ENCODE measurements around the gene GATA5. TPM values are rescaled to one million over a fixed set of nuclear protein-coding genes. Genes with fewer than 3 reads are reported as not detected.

The GATA5 gene
- total RNA-seq, 1 experiment from 2014 or later = 1.4 TPM

DNA sequence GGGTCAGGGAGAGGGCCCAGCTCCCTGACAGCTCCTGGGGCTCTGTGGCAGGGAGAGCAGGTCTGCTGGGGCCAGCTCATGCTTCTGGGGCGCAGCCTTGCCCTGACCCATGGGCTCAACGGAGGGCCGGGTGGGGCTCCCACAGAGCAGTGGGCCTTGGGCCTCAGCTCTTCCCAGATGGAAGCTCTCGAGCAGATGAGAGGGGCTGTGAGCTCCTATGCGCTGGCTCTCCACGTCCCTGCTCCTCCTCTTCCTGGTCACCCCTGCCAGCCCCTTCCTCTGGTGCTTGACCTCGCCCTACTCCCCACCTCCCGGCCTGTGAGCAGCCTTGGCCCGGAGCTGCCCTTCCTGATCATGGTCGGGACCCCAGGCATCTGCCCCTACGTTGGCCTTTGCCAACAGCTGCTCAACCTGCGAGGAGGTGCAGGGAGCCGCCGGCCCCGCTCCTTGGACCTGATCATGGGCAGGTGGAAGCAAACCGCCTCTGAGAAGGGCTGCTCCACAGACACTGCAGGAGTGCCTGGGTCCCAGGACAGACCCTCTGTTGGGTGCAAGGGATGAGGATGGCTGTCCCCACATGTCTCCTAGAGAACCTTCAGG lies 26.8 kb upstream of the GATA5 start (continued):
- TF ChIP-seq CREM (CRISPR knock-in tag; IDR thresholded peaks at IDR 0.05) (no peak), TCF7 (CRISPR knock-in tag; IDR thresholded peaks at IDR 0.05; ENCODE audit: low read depth) (no peak), NFYB (CRISPR knock-in tag; conservative IDR thresholded peaks at IDR 0.05; ENCODE audit: low read depth) (no peak)
- TF ChIP-seq, protein P1, sequence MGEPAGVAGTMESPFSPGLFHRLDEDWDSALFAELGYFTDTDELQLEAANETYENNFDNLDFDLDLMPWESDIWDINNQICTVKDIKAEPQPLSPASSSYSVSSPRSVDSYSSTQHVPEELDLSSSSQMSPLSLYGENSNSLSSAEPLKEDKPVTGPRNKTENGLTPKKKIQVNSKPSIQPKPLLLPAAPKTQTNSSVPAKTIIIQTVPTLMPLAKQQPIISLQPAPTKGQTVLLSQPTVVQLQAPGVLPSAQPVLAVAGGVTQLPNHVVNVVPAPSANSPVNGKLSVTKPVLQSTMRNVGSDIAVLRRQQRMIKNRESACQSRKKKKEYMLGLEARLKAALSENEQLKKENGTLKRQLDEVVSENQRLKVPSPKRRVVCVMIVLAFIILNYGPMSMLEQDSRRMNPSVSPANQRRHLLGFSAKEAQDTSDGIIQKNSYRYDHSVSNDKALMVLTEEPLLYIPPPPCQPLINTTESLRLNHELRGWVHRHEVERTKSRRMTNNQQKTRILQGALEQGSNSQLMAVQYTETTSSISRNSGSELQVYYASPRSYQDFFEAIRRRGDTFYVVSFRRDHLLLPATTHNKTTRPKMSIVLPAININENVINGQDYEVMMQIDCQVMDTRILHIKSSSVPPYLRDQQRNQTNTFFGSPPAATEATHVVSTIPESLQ (CRISPR knock-in tag; IDR thresholded peaks at IDR 0.05) = no peak

DNA sequence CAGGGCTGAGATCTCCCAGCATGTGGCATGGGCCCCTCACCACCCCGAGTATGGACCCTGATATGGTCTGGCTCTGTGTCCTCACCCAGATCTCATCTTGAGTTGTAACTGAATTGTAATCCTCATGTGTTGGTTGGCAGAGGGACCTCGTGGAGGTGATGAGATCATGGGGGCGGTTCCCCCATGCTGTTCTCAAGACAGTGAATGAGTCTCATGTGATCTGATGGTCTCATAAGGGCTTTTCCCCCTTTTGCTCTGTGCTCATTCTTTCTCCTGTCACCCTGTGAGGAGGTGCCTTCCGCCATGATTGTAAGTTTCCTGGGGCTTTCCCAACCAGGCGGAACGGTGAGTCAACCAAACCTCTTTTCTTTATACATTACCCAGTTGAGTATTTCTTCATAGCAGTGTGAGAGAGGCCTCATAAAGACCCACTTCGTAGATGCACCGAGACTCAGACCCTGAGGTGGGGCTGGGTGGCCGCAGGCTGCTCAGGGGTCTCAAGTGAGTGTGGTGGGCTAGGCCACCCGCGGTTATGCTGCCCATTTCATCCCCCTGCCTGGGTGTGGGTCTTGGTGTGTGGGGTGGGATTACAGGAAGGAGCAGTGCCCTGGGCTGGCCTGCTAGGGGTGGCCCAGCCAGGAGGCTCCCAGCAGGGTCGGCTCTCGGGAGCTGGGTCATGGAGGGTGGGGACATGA lies 26.2 kb upstream of the GATA5 start:
- no peaks in the 10 kb centered on the region for H3K36me3 Mint-ChIP-seq
- ChIA-PET CTCF (interaction anchor here (0.5 to 2.7 kb wide), 7 partner anchors 24 to 289 kb away, joined by 3 to 11 read pairs (median 3); no protein-coding TSS in a partner anchor), POLR2A (no interaction called here)
- peak overlapping the region; percentile 83 for H3K27ac Mint-ChIP-seq
- DNase-seq (ENCODE audit: low spot score) = no peak
- peaks cover 7% of the 10 kb centered on the region for H3K9me3 Mint-ChIP-seq
- ATAC-seq = no peak
- peaks cover 5% of the 10 kb centered on the region; the same call in 1 of the 2 replicates for H3K27me3 Mint-ChIP-seq (ENCODE audit: low read depth)
- H3K4me1 Mint-ChIP-seq = no peaks in the 10 kb centered on the region
- H3K4me3 Mint-ChIP-seq = no peak overlapping the region
- TF ChIP-seq, protein P2, sequence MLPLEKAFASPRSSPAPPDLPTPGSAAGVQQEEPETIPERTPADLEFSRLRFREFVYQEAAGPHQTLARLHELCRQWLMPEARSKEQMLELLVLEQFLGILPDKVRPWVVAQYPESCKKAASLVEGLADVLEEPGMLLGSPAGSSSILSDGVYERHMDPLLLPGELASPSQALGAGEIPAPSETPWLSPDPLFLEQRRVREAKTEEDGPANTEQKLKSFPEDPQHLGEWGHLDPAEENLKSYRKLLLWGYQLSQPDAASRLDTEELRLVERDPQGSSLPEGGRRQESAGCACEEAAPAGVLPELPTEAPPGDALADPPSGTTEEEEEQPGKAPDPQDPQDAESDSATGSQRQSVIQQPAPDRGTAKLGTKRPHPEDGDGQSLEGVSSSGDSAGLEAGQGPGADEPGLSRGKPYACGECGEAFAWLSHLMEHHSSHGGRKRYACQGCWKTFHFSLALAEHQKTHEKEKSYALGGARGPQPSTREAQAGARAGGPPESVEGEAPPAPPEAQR (CRISPR knock-in tag; IDR thresholded peaks at IDR 0.05) = no peak
- TF ChIP-seq HMGA2 (CRISPR knock-in tag; IDR thresholded peaks at IDR 0.05) = no peak
- no peak for TF ChIP-seq ZBTB21 (CRISPR knock-in tag; IDR thresholded peaks at IDR 0.05; ENCODE audit: borderline replicate concordance)
- TF ChIP-seq E2F4 (CRISPR knock-in tag; IDR thresholded peaks at IDR 0.05; ENCODE audit: borderline replicate concordance, low read depth) = no peak
- TF ChIP-seq, protein P3, sequence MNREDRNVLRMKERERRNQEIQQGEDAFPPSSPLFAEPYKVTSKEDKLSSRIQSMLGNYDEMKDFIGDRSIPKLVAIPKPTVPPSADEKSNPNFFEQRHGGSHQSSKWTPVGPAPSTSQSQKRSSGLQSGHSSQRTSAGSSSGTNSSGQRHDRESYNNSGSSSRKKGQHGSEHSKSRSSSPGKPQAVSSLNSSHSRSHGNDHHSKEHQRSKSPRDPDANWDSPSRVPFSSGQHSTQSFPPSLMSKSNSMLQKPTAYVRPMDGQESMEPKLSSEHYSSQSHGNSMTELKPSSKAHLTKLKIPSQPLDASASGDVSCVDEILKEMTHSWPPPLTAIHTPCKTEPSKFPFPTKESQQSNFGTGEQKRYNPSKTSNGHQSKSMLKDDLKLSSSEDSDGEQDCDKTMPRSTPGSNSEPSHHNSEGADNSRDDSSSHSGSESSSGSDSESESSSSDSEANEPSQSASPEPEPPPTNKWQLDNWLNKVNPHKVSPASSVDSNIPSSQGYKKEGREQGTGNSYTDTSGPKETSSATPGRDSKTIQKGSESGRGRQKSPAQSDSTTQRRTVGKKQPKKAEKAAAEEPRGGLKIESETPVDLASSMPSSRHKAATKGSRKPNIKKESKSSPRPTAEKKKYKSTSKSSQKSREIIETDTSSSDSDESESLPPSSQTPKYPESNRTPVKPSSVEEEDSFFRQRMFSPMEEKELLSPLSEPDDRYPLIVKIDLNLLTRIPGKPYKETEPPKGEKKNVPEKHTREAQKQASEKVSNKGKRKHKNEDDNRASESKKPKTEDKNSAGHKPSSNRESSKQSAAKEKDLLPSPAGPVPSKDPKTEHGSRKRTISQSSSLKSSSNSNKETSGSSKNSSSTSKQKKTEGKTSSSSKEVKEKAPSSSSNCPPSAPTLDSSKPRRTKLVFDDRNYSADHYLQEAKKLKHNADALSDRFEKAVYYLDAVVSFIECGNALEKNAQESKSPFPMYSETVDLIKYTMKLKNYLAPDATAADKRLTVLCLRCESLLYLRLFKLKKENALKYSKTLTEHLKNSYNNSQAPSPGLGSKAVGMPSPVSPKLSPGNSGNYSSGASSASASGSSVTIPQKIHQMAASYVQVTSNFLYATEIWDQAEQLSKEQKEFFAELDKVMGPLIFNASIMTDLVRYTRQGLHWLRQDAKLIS (CRISPR knock-in tag; IDR thresholded peaks at IDR 0.05; ENCODE audit: borderline replicate concordance) = no peak
- TF ChIP-seq MXD4 (CRISPR knock-in tag; IDR thresholded peaks at IDR 0.05; ENCODE audit: borderline replicate concordance) = no peak
- no peak for TF ChIP-seq ZNF671 (CRISPR knock-in tag; IDR thresholded peaks at IDR 0.05)
- TF ChIP-seq, protein P4, sequence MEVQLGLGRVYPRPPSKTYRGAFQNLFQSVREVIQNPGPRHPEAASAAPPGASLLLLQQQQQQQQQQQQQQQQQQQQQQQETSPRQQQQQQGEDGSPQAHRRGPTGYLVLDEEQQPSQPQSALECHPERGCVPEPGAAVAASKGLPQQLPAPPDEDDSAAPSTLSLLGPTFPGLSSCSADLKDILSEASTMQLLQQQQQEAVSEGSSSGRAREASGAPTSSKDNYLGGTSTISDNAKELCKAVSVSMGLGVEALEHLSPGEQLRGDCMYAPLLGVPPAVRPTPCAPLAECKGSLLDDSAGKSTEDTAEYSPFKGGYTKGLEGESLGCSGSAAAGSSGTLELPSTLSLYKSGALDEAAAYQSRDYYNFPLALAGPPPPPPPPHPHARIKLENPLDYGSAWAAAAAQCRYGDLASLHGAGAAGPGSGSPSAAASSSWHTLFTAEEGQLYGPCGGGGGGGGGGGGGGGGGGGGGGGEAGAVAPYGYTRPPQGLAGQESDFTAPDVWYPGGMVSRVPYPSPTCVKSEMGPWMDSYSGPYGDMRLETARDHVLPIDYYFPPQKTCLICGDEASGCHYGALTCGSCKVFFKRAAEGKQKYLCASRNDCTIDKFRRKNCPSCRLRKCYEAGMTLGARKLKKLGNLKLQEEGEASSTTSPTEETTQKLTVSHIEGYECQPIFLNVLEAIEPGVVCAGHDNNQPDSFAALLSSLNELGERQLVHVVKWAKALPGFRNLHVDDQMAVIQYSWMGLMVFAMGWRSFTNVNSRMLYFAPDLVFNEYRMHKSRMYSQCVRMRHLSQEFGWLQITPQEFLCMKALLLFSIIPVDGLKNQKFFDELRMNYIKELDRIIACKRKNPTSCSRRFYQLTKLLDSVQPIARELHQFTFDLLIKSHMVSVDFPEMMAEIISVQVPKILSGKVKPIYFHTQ (CRISPR knock-in tag; IDR thresholded peaks at IDR 0.05) = no peak
- no peak for TF ChIP-seq KAT7 (CRISPR knock-in tag; IDR thresholded peaks at IDR 0.05; ENCODE audit: borderline replicate concordance)
- no peak for TF ChIP-seq RORB (CRISPR knock-in tag; IDR thresholded peaks at IDR 0.05)
- no peak for TF ChIP-seq MYBL2 (CRISPR knock-in tag; IDR thresholded peaks at IDR 0.05)
- no peak for TF ChIP-seq ZNF263 (CRISPR knock-in tag; IDR thresholded peaks at IDR 0.05; ENCODE audit: low read depth)
- TF ChIP-seq SP1 (CRISPR knock-in tag; conservative IDR thresholded peaks at IDR 0.05) = no peak
- TF ChIP-seq, protein P5, sequence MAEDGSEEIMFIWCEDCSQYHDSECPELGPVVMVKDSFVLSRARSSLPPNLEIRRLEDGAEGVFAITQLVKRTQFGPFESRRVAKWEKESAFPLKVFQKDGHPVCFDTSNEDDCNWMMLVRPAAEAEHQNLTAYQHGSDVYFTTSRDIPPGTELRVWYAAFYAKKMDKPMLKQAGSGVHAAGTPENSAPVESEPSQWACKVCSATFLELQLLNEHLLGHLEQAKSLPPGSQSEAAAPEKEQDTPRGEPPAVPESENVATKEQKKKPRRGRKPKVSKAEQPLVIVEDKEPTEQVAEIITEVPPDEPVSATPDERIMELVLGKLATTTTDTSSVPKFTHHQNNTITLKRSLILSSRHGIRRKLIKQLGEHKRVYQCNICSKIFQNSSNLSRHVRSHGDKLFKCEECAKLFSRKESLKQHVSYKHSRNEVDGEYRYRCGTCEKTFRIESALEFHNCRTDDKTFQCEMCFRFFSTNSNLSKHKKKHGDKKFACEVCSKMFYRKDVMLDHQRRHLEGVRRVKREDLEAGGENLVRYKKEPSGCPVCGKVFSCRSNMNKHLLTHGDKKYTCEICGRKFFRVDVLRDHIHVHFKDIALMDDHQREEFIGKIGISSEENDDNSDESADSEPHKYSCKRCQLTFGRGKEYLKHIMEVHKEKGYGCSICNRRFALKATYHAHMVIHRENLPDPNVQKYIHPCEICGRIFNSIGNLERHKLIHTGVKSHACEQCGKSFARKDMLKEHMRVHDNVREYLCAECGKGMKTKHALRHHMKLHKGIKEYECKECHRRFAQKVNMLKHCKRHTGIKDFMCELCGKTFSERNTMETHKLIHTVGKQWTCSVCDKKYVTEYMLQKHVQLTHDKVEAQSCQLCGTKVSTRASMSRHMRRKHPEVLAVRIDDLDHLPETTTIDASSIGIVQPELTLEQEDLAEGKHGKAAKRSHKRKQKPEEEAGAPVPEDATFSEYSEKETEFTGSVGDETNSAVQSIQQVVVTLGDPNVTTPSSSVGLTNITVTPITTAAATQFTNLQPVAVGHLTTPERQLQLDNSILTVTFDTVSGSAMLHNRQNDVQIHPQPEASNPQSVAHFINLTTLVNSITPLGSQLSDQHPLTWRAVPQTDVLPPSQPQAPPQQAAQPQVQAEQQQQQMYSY (CRISPR knock-in tag; IDR thresholded peaks at IDR 0.05) = no peak

Measured in WTC11 (cell line).